Effector CD8-positive, alpha-beta T cell (primary cell): ENCODE data around the gene MISFA.
"Not testable (repeated sequence)": the region's sequence is repeated elsewhere in the genome, so short reads cannot be mapped to it uniquely, and the experiment has no call there.

Experiments
- DNase-seq: peaks from one replicate; lab custom pipeline; 2025; lab: John Stamatoyannopoulos, UW
- total RNA-seq, 4 experiments: gene quantifications; one replicate each; lab custom pipeline; 2026; lab: John Stamatoyannopoulos, UW

The MISFA gene
- 0 to 0.61 (median 0.22) reads per million in 4 experiments for total RNA-seq

DNA sequence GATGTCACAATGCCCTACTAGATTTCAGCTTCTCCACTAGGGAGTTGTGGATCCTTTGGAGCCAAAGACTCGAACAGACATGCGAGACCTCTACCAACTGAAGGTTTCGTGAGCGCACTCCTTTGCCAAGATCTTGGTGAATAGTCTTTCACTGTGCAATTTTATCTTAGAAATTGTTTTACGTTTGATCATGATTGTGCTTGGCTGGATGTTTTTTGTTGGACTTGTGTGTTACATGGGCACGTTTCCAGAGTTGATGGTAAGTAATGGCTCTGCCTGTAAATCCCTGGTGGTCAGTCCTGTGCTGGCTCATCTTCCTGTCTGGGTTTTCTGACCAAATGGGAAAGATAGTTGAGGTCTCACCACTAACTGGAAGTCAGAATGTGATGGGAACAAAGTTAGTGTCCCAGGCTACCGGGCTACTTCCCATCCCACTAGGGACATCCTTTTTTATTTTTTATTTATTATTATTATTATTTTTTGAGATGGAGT lies at the start of gene MISFA:
Gene MISFA (plus strand): TSS at position 51 of the 492 bp plus-strand sequence. CDS start 140 bp downstream, at position 191.
- DNase-seq = no peak

DNA sequence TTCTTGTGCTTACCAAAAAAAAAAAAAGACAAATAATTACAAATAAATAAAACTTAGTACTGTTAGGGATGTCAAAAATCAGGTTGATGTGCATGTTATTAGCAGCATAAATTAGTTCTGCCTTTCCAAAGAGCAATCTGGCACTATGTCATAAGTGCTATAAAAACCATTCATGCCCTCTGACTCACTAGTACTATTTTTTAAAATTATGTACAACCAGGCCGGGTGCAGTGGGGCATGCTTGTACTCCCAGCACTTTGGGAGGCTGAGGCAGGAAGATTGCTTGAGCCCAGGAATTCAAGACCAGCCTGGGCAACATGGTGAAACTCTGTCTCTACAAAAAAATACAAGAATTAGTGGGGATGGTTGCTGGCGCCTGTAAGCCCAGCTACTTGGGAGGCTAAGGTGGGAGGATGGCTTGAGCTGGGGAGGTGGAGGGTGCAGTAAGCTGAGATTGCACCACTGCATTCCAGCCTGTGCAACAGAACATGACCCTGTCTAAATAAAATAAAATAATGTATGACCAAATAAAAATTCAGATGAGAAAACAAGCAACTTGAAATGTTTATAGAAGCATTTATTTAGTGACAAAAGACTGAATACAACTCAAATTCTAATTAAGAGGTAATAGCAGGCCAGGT lies 36.4 kb upstream of the MISFA start:
- no peak for DNase-seq

DNA sequence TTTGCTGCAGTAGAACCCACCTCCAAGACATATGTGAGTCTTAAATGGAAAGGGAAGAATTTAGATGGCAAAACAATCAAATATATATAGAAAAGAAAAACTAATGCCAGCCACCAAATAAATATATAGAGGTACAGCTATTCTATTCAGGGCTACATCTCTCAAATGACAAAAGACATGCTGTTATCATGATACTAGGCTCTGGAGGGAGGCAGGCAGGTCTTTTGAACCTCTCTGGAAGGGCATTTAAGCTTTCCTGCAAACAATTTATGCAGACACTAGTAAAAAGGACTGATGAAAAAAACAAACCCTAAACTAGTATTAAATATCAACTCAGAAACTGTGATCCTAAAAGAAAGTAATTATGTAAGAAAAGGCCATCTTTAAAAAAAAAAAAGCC lies 35.4 kb upstream of the MISFA start:
- DNase-seq = no peak

DNA sequence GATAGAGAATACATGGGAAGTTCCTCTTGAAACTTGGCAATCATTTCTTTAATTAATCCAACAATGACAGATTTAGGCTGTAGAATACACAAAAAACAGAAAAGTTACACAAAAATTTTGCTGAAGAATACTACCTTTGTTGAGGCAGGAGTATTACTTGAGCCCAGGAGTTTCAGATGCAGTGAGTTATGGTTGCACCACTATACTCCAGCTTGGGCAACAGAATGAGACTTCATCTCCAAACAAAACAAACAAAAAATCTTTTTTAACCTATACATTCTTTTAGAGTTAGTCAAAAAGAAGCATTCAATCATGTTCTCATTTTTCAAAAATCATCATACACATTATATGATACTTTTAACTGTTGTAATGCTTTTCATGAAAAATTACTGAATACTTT lies 33.2 kb upstream of the MISFA start:
- DNase-seq = no peak

DNA sequence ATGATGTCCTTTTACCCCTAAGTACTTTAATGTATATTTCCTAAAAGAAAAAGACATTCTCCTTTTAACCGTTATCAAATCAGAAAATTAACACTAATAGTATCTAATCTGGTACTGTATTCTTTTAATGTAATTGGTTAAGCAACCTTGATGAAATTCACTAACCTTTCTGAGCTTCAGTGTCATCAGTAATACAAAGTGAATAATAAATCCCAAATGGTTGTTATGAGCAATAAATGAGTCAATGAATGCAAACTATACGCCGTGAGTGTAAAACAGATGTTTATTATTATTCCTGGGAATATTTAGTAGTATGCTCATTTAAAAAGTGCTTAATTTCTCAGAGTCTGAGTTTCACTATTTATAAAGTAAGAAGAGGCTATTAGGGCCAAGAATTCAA lies 32.5 kb upstream of the MISFA start:
- DNase-seq = no peak

DNA sequence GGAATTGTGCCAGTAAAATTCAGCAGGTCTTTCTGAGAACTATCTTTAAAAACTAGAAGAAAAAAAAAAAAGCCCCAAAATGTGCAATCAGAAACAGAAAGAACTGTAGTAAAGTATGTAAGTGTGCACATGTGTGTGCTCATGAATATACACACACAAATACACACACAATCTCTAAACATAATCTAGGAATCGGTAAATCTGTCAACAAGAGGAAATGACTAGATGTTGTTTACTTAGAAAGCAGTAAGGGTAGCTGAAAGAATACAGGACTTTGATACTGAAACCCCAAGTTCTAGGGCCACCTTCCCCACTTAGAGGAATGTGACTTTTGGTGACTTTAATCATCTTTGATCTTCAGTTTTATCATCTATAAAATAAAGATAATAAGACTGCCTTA lies 24.2 kb upstream of the MISFA start:
- DNase-seq = no peak

DNA sequence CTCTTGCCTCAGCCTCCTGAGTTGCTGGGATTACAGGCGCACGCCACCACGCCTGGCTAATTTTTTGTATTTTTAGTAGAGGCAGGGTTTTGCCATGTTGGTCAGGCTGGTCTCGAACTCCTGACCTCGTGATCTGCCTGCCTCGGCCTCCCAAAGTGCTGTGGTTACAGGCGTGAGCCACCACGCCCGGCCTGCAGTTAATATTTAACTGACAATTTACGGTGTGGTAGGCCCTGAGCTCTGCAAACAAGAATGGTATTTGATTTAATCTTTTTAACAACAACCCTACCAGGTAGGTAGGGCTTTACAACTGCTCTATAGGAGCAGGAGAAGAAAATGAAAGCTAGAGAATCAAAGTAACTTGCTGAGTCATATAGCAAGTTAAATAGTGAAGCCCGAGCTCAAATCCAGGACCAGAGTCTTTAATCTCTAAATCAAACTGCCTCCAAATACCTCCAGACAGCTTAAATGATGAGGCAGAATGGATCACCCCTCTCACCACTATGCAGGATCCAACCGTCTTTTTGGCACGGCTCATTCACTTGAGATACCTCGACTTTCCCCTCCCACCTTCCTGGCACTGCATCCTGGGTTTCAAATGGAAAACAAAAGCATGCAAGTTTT lies 20.5 kb upstream of the MISFA start:
- no peak for DNase-seq

DNA sequence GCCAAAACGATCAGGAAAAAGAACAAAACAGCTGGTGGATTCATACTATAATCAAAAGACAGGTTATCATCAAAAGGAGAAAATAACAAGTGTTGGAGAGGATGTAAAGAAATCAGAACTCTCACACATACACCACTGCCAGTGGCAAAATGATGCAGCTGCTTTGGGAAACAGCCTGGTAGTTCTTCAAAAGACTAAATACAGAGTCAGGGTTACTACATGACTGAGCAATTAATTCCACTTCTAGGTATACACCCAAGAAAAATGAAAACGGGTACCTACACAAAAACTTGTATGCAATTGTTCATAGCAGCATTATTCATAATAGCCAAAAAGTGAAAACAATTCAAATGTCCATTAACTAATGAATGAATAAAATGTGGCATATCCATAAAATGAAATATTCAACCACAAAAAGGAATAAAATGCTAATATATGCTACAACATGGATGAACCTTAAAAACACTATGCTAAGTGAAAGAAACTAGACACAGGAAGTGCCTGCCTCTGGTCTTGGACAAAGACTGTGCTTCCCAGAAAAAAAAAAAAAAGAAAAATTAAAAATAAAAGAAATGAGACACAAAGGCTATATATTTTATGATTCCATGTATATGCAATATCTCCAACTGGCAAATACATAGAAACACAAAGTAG lies 19.3 kb upstream of the MISFA start:
- no peak for DNase-seq

DNA sequence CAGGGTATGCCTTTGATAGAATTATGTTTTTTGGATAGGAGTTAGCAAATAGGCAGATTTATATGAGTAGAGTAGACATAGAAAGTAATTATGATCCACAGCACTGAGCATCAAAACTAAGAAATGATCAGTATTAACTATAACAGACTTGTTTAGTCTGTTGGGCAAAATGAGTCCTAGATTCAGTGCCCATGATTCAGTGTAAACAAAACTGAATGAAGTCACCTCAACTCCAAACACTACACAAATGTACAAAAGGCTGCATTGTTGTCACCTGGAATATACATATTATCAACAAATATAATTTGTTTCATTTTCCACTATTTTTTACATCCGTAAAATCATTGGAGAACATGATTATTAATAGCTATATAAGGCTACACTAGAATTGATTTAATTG lies 17.8 kb upstream of the MISFA start:
- DNase-seq = no peak

DNA sequence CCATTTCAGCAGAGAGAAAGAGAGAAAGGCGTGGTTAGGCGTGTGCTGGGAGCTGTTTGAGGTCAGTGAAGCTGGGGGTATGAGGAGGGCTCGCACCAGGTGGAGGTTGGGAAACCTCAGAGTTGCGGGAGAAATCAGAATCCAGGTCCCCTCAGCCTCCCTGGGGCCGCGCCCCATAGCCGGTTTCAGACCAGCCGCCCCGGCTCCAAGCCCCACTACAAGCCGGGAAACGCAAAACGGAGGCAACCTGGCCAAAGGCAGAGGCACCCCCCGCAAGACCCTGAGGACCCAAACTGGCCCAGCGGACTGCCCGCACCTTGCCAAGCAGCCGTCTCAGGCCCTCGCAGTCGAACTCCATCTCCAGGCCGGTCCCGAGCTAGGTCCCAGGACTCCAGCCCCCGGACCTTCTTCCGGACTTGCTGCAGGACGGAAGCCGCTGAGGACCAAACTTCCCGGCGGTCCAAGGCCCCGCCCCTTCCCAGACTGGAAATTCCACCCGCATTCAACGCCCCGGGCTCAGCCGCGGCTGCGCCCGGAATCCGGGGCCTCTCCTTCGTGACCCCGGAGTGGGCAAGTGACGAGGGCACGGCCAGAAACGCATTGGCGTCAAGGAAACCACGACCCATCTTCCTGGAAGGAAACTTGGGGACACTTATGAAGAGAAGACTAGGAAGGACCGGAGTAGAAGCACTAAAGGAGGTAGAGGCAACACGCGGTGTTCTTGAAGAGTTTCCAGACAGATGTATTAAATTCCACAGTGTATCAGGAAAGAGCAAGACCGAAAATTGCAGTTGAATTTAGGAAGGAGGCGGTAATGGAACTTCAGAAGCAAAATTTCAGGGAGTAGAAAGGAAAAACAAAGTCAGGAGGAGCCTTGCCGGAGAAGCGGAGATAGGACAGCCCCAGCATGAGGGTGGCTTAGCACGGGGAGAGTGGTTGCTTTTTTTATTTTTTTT lies 11.0 kb upstream of the MISFA start, which contains the start of gene UEVLD:
Gene UEVLD (minus strand): TSS at position 438 of the 956 bp plus-strand sequence. CDS start 80 bp downstream, at position 358.
- peak; percentile 28 for DNase-seq

DNA sequence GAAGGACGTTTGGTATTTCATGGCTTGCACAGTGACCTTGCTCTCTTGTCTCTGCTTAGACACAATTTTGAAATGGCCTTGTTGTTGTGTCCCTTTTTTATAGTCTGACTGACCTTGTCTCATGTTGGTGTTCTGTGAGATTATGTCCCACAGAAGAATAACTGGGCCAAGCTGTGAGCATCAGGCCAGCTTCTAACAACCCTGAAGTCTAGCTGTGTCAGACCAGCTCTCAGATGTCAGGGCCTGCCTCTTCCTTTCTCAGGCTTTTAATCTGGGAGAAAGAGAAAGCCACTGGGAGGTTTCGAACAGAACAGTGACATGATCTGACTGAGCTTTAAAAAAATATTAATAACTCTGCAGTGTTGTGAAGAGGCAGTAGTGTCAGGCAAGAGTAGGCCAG lies 9.0 kb upstream of the MISFA start:
- no peak for DNase-seq

DNA sequence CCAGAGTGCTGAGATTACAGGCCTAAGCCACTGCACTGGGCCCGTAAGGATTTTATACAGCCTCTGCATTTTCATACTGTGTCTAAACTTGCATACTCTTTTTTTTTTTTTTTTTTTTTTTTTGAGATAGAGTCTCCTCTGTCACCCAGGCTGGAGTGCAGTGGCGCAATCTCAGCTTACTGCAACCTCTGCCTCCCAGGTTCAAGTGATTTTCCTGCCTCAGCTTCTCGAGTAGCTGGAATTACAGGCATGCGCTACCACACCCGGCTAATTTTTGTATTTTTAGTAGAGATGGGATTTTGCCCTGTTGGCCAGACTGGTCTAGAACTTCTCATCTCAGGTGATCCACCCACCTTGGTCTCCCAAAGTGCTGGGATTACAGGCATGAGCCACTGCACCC lies 5.5 kb upstream of the MISFA start:
- not testable (repeated sequence) for DNase-seq

DNA sequence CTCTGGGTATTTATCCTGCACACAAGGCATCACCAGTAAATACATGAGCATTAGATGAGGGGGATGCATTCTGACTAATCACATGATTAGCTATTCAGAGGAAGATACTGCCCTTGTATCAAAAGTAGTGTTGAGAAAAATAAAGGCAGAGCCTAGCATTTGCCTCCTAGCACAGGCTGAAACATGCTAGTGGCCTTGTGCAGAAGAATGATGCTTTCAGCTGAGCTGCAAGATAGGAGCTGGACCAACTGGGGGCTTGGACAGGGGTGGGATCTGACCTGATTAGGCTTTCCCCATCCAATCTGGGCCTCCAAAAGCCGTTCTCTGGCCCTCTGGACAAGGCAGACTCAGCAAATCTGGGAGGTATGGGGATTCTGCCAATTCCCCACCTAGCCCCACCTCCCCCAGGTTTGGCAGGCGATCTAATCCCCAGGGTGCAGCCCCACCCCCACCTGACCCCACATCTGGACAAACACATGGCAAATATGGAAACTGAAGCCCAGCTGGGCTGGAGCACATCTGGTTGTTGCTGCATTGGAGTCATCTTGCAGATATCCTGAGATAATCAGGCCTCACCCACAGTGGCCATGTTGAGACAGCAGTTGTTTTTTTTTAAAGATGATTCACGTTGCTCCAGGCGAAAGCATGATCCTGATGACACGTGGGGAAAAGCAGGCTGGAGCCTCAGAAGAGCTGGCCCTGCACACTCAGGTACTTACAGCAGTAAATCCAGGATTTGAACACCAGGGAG lies 4.4 kb upstream of the MISFA start:
- no peak for DNase-seq

DNA sequence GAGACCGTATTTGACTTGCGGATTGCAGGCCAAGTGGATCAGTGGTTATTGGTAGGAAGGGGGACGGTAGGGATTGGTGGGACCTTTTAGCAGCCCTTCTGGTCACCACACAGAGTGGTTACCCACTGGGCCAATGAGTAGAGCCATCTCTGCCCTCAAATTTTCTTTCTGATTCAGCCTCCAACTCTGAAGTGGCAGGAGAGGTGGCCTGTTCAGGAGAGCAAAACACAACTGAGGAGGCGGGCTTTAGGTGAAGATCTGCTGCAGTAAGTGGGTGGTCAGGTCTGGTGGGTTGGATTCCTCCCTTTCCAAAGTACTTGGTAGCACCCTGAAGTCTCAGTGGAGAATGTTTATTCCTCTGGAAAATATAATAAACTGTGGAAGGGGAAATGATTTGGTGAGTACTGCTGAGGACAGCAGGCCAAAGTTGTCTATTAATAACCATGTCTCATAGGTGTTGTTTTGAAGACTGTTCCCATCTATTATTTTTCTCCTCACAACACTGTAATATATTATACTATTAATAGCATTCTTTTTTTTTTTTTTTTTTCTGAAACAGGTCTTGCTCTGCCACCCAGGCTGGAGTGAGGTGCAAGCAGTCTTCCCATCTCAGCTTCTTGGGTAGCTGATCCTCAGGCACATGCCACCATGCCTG lies 1.5 kb downstream of the MISFA start:
- no peak for DNase-seq

DNA sequence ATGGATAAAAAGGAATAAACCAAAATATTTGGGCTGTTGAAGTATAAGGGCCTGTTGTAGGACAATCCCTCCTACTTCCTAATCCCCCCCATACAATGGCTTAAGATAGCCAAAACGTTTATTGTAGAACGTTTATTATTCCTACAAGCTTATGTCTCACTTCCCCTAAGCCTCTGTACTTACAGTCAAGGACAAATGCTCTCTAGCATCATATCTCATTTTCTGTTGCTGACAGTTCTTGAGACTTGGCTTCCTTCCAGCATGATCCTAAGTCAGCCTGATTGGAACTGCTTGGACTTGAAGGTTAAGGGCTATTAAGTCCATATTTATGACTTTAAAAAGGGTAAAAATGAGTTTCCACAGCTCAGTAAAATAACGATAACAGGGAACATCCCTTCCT lies 8.8 kb downstream of the MISFA start:
- DNase-seq = no peak

DNA sequence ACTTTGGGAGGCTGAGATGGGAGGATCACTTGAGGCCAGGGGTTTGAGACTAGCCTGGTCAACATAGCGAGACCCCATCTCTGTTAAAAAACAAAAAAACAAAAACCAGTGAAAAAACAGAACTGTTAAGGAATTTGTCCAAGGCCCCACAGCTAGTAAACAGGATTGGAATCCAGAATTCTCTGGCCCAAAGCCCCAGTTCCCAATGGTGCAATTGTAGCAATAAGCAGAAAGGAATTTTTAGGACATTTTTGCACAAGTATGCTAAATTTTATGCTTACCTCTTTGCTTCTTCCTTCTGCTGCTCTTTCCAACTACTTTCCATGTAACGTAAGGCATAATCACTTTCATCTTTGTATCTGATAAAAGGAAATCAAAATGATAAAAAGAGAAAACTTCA lies 11.6 kb downstream of the MISFA start:
- DNase-seq = no peak

DNA sequence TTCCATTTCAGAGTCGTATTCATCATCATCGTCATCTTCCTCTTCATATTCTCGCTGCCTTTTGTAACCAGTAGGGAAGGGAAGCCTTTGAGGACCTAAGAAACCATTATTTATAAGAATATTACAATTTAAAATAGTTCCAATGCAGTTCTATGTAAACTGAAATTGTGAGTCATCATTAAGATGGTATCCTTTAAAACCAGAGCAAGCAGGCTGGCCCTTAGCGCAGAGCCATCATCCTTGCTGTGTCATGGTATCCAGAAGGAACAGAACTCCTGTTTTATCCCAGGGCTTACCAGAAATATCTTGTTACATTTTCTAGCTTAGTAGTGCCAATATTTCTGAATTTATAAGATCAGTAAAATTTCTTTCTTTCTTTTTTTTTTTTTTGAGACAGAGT lies 12.8 kb downstream of the MISFA start:
- no peak for DNase-seq

DNA sequence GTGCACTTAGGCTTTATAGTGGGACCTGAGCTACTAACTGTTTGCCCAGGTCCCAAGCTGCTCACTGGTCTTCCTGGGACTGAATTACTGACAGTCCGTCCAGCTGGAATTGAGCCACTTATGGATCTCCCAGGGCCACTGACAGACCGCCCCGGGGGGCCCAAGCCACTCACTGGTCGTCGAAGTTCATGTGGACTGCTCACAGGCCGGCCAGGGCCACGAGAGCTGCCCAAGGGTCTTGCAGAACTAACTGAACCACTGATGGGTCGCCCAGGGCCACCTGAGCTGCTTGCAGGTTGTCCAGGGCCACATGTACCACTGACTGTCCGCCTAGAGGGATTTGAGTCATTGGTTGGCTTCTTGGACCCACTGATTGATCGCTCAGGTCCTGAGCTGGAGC lies 15.1 kb downstream of the MISFA start:
- no peak for DNase-seq

DNA sequence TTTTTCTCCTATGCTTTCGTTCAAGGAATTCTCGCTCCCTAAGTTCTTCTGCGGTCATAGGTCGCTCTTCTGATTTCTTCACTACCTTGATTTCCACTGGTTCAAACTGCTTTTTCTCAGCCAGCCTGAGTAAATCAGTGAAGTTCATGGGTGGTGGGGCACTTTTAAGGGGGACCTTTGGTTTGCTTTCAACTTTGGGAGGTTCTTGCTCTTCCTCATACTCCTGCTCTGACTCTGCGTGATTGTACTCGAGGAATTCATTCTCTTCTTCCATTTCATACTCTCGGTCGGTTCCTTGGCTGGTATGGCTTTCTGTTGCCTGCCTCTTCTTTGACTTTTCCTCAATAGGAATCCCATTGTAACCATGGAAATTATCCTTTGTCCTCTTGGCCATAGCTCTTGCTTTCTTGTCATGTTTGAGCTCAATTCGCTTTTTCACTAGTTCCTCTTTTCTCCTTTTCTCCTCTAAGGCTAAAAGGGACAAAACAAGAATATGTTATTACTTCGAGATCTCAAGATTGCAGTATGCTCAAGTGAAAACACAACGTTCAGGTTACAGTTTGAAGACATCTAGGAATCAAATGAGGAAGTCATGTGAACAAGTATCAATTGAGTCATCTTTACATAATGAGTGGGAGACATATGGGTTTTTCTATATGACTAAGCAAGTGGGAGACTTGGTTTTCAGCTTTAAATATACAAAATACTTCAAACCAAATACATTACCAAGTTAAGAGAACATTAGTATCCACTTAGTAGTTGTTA lies 16.2 kb downstream of the MISFA start:
- DNase-seq = no peak
